Measurements from ENCODE around the gene IDI1. TPM values are rescaled to one million over a fixed set of nuclear protein-coding genes. Genes with fewer than 3 reads are reported as not detected.

IDI1 gene
- total RNA-seq, 1 experiment from 2014 or later, result 30.2 TPM

DNA sequence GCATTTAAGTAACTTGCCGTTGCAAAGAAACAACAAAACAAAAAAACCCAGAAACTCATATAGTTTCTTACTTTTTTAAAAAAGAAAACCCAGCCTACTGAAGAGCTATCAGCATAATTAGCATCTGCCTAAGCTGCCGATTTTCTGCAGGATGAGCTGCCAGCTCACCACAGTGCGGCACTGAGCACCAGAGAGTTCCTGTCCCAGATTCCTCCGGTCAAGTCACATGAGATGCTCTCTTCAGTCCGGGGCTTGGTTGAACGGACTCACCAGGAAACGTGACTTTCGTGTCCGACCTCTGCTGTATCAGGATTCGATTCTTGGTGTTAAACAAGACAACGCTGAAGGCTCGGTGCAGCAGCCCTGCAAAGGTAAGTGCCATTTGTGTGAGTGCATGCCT lies 26.5 kb downstream of the IDI1 start:
- no peaks in the 10 kb centered on the region for H3K27me3 ChIP-seq (ENCODE audit: low read length)
- no peaks in the 10 kb centered on the region for H3K4me1 ChIP-seq (ENCODE audit: insufficient read depth, low read length)
- no peak for TF ChIP-seq EZH2 (IDR thresholded peaks at IDR 0.05; ENCODE audit: low read length, unreplicated experiment)
- TF ChIP-seq, protein P1, sequence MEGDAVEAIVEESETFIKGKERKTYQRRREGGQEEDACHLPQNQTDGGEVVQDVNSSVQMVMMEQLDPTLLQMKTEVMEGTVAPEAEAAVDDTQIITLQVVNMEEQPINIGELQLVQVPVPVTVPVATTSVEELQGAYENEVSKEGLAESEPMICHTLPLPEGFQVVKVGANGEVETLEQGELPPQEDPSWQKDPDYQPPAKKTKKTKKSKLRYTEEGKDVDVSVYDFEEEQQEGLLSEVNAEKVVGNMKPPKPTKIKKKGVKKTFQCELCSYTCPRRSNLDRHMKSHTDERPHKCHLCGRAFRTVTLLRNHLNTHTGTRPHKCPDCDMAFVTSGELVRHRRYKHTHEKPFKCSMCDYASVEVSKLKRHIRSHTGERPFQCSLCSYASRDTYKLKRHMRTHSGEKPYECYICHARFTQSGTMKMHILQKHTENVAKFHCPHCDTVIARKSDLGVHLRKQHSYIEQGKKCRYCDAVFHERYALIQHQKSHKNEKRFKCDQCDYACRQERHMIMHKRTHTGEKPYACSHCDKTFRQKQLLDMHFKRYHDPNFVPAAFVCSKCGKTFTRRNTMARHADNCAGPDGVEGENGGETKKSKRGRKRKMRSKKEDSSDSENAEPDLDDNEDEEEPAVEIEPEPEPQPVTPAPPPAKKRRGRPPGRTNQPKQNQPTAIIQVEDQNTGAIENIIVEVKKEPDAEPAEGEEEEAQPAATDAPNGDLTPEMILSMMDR (conservative IDR thresholded peaks at IDR 0.05; ENCODE audit: low read depth, low read length), result no peak
- no peak for TF ChIP-seq EZH2phosphoT487 (IDR thresholded peaks at IDR 0.05; ENCODE audit: borderline replicate concordance, low read length)
- ATAC-seq (no peak), DNase-seq (no peak)
- no peaks in the 10 kb centered on the region for H3K79me2 ChIP-seq (ENCODE audit: low read length)
- no peaks in the 10 kb centered on the region for H3K9me2 ChIP-seq (replicated peaks; ENCODE audit: low read length)
- no peaks in the 10 kb centered on the region for H4K20me1 ChIP-seq (ENCODE audit: low read length)
- H3K4me3 ChIP-seq (ENCODE audit: low read length), result no peak overlapping the region
- no peak overlapping the region for H3K4me2 ChIP-seq (ENCODE audit: low read length)
- ChIA-PET CTCF (no interaction called here), POLR2A (ENCODE audit: unreplicated experiment) (no interaction called here)
- no peak overlapping the region for H3K9ac ChIP-seq (ENCODE audit: low read length)
- no peak overlapping the region for H2AFZ ChIP-seq (ENCODE audit: low read length)
- no TSS peak for BruUV-seq (replicated peaks)
- H3K27ac ChIP-seq (ENCODE audit: low read length), result no peak overlapping the region
- peaks cover 6% of the 10 kb centered on the region; the same call in 1 of the 2 replicates for H3K36me3 ChIP-seq (ENCODE audit: low read depth, low read length)
- intact Hi-C loops (cut with micrococcal nuclease), result no loop called here
- H3F3A ChIP-seq (ENCODE audit: low read length, unreplicated experiment), result no peaks in the 10 kb centered on the region
- H3K9me3 ChIP-seq (ENCODE audit: low read length), result no peaks in the 10 kb centered on the region

DNA sequence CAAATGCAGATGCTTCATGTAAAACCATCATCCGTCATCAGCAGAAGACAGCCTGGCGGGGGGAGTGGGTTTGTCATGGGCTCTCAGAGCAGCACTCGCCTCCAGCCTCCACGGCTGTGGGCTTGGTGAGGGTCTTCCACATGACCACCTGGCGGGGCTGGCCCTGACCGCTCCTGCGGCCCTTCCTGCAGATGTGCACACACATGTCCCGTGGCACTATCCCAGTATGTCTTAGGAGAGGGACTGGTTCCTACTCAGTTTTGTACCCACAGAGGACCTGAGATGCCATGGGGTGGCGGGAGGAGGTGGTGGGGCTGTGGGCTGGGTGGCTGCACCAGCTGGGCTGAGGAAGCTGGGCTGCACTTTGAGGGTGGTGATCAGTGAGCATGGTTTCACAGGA lies 28.0 kb downstream of the IDI1 start:
- DNase-seq, result no peak
- Histone ChIP-seq H4K20me1 (ENCODE audit: low read length) (no peaks in the 10 kb centered on the region), H3F3A (ENCODE audit: low read length, unreplicated experiment) (no peaks in the 10 kb centered on the region), H3K79me2 (ENCODE audit: low read length) (no peaks in the 10 kb centered on the region), H3K27me3 (ENCODE audit: low read length) (no peaks in the 10 kb centered on the region), H2AFZ (ENCODE audit: low read length) (no peak overlapping the region), H3K27ac (ENCODE audit: low read length) (no peak overlapping the region), H3K36me3 (ENCODE audit: low read depth, low read length) (peaks cover 10% of the 10 kb centered on the region), H3K9me2 (replicated peaks; ENCODE audit: low read length) (no peaks in the 10 kb centered on the region), H3K9me3 (ENCODE audit: low read length) (no peaks in the 10 kb centered on the region), H3K4me1 (ENCODE audit: insufficient read depth, low read length) (no peaks in the 10 kb centered on the region), H3K9ac (ENCODE audit: low read length) (no peak overlapping the region), H3K4me2 (ENCODE audit: low read length) (no peak overlapping the region), H3K4me3 (ENCODE audit: low read length) (no peak overlapping the region)
- CTCF ChIA-PET, result no interaction called here
- POLR2A ChIA-PET (ENCODE audit: unreplicated experiment), result no interaction called here
- intact Hi-C loops (cut with micrococcal nuclease), result no loop called here
- BruUV-seq (replicated peaks), result no TSS peak
- no peak for ATAC-seq
- TF ChIP-seq, protein P1 (conservative IDR thresholded peaks at IDR 0.05; ENCODE audit: low read depth, low read length), result no peak
- no peak for TF ChIP-seq EZH2phosphoT487 (IDR thresholded peaks at IDR 0.05; ENCODE audit: borderline replicate concordance, low read length)
- TF ChIP-seq EZH2 (IDR thresholded peaks at IDR 0.05; ENCODE audit: low read length, unreplicated experiment), result no peak

DNA sequence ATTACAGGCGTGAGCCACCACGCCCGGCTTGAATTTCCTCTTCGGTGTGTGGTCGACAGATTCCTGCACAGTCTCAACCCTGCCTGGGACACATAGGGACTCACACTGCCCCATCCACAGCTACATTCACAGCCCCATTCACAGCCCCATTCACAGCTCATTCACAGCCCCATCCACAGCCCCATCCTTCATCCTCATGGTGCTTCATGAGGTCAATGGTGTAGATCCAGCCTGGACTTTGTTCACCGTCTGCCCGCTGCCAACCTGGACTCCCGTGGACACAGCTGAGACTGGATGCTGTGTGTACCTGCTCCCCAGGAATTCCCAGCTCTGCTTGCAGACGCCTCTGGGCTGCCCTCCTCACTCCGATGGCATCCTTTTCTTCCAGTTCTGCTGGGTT lies 28.5 kb downstream of the IDI1 start:
- no peak for ATAC-seq
- no peaks in the 10 kb centered on the region for H3F3A ChIP-seq (ENCODE audit: low read length, unreplicated experiment)
- no peaks in the 10 kb centered on the region for H3K79me2 ChIP-seq (ENCODE audit: low read length)
- no TSS peak for BruUV-seq (replicated peaks)
- H3K4me3 ChIP-seq (ENCODE audit: low read length), result no peak overlapping the region
- H3K27ac ChIP-seq (ENCODE audit: low read length), result no peak overlapping the region
- H3K4me1 ChIP-seq (ENCODE audit: insufficient read depth, low read length), result no peaks in the 10 kb centered on the region
- no peaks in the 10 kb centered on the region for H4K20me1 ChIP-seq (ENCODE audit: low read length)
- CTCF ChIA-PET, result no interaction called here
- TF ChIP-seq, protein P1 (conservative IDR thresholded peaks at IDR 0.05; ENCODE audit: low read depth, low read length), result no peak
- TF ChIP-seq EZH2phosphoT487 (IDR thresholded peaks at IDR 0.05; ENCODE audit: borderline replicate concordance, low read length), result no peak
- no peak for TF ChIP-seq EZH2 (IDR thresholded peaks at IDR 0.05; ENCODE audit: low read length, unreplicated experiment)
- H3K36me3 ChIP-seq (ENCODE audit: low read depth, low read length), result peaks cover 10% of the 10 kb centered on the region
- intact Hi-C loops (cut with micrococcal nuclease), result no loop called here
- no peak overlapping the region for H3K9ac ChIP-seq (ENCODE audit: low read length)
- DNase-seq, result no peak
- no peak overlapping the region for H2AFZ ChIP-seq (ENCODE audit: low read length)
- no peak overlapping the region for H3K4me2 ChIP-seq (ENCODE audit: low read length)
- no peaks in the 10 kb centered on the region for H3K9me3 ChIP-seq (ENCODE audit: low read length)
- no peaks in the 10 kb centered on the region for H3K27me3 ChIP-seq (ENCODE audit: low read length)
- H3K9me2 ChIP-seq (replicated peaks; ENCODE audit: low read length), result no peaks in the 10 kb centered on the region
- POLR2A ChIA-PET (ENCODE audit: unreplicated experiment), result no interaction called here

Data from PC-3 (cell line).